Measurements from ENCODE around the gene CHMP2A.

CHMP2A gene

GRCh38 chr19:58561373-58562121, 6.6 kb upstream of the CHMP2A start:
- TF ChIP-seq, protein P1, sequence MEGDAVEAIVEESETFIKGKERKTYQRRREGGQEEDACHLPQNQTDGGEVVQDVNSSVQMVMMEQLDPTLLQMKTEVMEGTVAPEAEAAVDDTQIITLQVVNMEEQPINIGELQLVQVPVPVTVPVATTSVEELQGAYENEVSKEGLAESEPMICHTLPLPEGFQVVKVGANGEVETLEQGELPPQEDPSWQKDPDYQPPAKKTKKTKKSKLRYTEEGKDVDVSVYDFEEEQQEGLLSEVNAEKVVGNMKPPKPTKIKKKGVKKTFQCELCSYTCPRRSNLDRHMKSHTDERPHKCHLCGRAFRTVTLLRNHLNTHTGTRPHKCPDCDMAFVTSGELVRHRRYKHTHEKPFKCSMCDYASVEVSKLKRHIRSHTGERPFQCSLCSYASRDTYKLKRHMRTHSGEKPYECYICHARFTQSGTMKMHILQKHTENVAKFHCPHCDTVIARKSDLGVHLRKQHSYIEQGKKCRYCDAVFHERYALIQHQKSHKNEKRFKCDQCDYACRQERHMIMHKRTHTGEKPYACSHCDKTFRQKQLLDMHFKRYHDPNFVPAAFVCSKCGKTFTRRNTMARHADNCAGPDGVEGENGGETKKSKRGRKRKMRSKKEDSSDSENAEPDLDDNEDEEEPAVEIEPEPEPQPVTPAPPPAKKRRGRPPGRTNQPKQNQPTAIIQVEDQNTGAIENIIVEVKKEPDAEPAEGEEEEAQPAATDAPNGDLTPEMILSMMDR (IDR thresholded peaks at IDR 0.05; ENCODE audit: control insufficient read depth, extremely low read depth, insufficient read depth) = no peak
- H3K4me3 ChIP-seq (ENCODE audit: low read depth, low read length) = peak overlapping the region; percentile 52
- no peak for DNase-seq (ENCODE audit: low read depth)

DNA sequence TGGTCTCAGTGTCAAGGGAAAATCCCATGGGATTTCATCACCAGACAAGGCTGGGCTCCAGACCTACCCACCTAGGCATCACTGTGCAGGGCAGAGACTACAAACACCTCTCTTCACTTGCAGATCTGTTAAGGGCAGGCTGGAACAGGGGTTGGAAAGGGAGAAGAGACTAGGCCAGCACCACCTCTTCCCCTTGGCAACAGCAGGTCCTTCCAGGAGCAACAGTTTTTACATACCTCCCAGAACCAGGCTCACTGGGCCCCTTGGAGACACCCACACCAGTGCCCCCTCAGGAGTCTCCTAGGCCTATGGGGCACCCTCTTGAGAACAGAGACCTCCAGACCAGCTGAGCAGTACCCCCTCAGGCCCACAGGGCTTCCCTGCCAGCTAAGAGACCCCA, 6.0 kb upstream of the CHMP2A start:
- no peak for DNase-seq (ENCODE audit: low read depth)
- TF ChIP-seq, protein P1 (IDR thresholded peaks at IDR 0.05; ENCODE audit: control insufficient read depth, extremely low read depth, insufficient read depth) = no peak
- H3K4me3 ChIP-seq (ENCODE audit: low read depth, low read length) = no peak overlapping the region

GRCh38 chr19:58560007-58560887, 5.3 kb upstream of the CHMP2A start:
- TF ChIP-seq, protein P1 (IDR thresholded peaks at IDR 0.05; ENCODE audit: control insufficient read depth, extremely low read depth, insufficient read depth) = no peak

GRCh38 chr19:58559275-58560006, 4.5 kb upstream of the CHMP2A start:
- H3K4me3 ChIP-seq (ENCODE audit: low read depth, low read length) = peak overlapping the region; percentile 93
- peak; percentile 79 for DNase-seq (ENCODE audit: low read depth)
- TF ChIP-seq, protein P1 (IDR thresholded peaks at IDR 0.05; ENCODE audit: control insufficient read depth, extremely low read depth, insufficient read depth) = no peak

More at GRCh38 chr19:58560007-58560887, 5.3 kb upstream of the CHMP2A start:
- peak overlapping the region; percentile 93 for H3K4me3 ChIP-seq (ENCODE audit: low read depth, low read length)
- no peak for DNase-seq (ENCODE audit: low read depth)

DNA sequence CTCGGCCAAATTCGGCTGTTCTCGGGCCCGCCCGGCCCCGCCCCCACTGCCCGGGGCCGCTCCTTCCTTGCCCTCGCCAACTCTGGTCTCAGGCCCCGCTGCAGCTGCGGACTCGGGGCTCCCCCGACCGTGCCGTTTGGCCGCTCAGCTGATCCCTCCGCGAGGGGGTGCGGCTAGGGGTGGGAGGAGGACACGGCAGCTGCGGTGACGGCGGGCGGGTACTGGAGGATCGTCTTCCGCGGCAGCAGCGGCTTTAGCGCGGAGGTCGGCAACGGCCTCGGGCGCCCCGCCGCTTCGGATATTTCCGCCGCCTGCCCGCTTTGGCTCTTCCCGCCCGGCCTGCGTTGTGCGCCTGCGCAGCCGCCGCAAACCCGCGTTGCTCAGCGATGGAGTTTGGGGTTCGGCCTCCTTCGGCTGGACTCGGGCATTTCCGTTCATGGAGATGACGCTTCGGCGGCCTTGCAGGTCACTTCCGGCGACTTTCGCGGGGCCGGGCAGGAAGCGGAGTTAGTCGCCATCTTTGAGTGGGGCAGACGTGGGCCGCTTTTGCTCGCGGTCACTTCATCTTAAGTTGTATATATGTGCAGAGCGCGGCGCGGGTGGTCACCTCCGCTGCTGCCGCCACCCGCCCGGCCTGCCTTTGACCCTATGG, 3.8 kb upstream of the CHMP2A start:
- TF ChIP-seq, protein P1 (IDR thresholded peaks at IDR 0.05; ENCODE audit: control insufficient read depth, extremely low read depth, insufficient read depth) = no peak

DNA sequence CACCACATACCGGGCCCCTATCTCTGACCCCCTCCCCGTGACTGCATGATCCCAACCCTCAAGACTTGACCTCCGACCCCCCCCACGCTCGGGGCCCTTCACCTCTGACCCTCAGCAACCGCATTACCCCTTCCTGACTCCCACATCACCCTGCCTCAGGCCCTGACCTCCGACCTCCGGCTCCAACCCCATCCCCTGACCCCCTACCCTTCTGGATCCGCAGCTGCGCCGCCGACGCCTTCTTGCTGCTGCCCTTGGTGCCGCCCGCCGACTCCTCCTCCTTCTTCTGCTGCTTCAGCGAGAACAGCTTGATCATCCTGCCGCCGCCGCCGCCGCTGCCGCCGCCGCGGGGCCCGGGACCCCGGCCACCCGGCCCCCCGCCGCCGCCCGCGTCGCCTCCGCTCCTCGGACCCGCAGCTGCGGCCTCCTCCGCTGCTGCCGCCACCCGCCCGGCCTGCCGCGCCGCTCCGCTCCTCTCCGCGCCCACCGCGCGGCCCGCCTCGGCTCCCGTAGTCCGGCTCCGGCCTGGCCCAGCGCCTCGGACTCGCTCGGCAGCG, 3.2 kb upstream of the CHMP2A start, which contains the start of gene UBE2M:
Gene UBE2M (minus strand): TSS at position 546 of the 557 bp plus-strand sequence. CDS start 230 bp downstream, at position 316.
- TF ChIP-seq, protein P1 (IDR thresholded peaks at IDR 0.05; ENCODE audit: control insufficient read depth, extremely low read depth, insufficient read depth) = no peak
- H3K4me3 ChIP-seq (ENCODE audit: low read depth, low read length) = peak within 1 kb of the TSS; percentile 98
- no peak for DNase-seq (ENCODE audit: low read depth)

More for the DNA sequence above, 3.8 kb upstream of the CHMP2A start:
- peak; percentile 94 for DNase-seq (ENCODE audit: low read depth)
- H3K4me3 ChIP-seq (ENCODE audit: low read depth, low read length) = peak overlapping the region; percentile 93
